OCI-LY1 (cell line): Measurements from ENCODE around the gene ENSA.

Experiments
- CTCF ChIP-seq: fragments of 200-600 bp; sonication (generic), shearing (Covaris generic); IDR thresholded peaks from 2 replicates; pipeline ENCODE4 v1.5.1; 2017; ENCODE audit warnings: mild to moderate bottlenecking, antibody characterized with exemption, low read length, moderate library complexity, mixed read lengths
- EZH2 ChIP-seq: fragments of 200-600 bp; sonication (generic), shearing (Covaris generic); IDR thresholded peaks from 2 replicates; pipeline ENCODE4 v1.8.0; 2017; ENCODE audit warnings: borderline replicate concordance, mixed run types, mild to moderate bottlenecking, antibody characterized with exemption, low read length, moderate library complexity, mixed read lengths

- TF ChIP-seq CTCF (no peak), EZH2 (no peak)
These were observed 33.1 kb downstream of the ENSA start for GRCh38 chr1:150596095-150596892.
